ENCODE data around the gene CCDC68. TPM values are rescaled to one million over a fixed set of nuclear protein-coding genes. Genes with fewer than 3 reads are reported as not detected.

CCDC68 gene
- total and polyA plus RNA-seq, 2 of the 4 experiments (the other 2 are of a cell fraction), result 0.46 to 0.54 TPM

DNA sequence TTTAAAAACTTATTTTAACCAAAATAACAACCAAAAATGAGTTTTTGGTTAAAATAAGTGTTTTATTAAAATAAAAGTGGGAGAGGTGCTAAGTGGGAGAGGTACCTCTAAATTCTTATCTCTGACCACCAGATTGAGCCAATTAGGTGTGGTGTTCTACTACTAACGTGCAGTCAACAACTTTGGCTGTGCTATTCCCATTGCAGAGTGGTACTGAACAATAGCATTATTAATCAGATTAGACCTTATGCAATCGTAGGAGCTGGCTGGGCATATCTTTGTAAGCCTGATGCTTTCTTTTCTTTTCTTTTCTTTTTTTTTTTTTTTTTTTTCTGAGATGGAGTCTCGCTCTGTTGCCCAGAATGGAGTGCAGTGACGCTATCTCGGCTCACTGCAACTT lies 92.1 kb downstream of the CCDC68 start:
- no peaks in the 10 kb centered on the region for H3K79me1 ChIP-seq (ENCODE audit: low read depth in 1 of 2, low read length in 2 of 2)
- H4K8ac ChIP-seq (ENCODE audit: low read depth in 2 of 2, low read length in 2 of 2), result no peak overlapping the region
- no peak overlapping the region for H2BK20ac ChIP-seq (ENCODE audit: low read depth, low read length)
- no peaks in the 10 kb centered on the region for H3K9me1 ChIP-seq (ENCODE audit: insufficient read depth, low read length)
- no peak overlapping the region for H3K23ac ChIP-seq (ENCODE audit: low read depth, low read length)
- dilution Hi-C loops (cut with HindIII; ENCODE audit: low sequenced_read_pairs, unreplicated experiment), result no loop called here
- no peak overlapping the region for H2AK5ac ChIP-seq (ENCODE audit: low read depth, low read length)
- no peak for ATAC-seq (ENCODE audit: low read depth)
- DNase-seq, result no peak
- no peak overlapping the region for H2BK5ac ChIP-seq (ENCODE audit: low read depth, low read length, poor library complexity, severe bottlenecking)
- H3K27me3 ChIP-seq (ENCODE audit: control insufficient read depth, insufficient read depth, low read length), result no peaks in the 10 kb centered on the region
- no peak overlapping the region for H3K9ac ChIP-seq (ENCODE audit: low read depth, low read length)
- POLR2A ChIA-PET (ENCODE audit: unreplicated experiment), result no interaction called here
- no peak overlapping the region for H3K56ac ChIP-seq (ENCODE audit: extremely low read depth, insufficient read depth, low read length)
- no CpG with 5 or more reads among the region's 5 CpGs for WGBS, 2 experiments (ENCODE audit: extremely low coverage in 2 of 2, insufficient read length in 1 of 2)
- intact Hi-C loops (cut with micrococcal nuclease), result no loop called here
- H3K36me3 ChIP-seq (ENCODE audit: control insufficient read depth, insufficient read depth, low read length), result no peaks in the 10 kb centered on the region
- H2BK15ac ChIP-seq (ENCODE audit: low read depth, low read length), result no peak overlapping the region
- H3K4me2 ChIP-seq (ENCODE audit: low read depth, low read length), result no peak overlapping the region
- no peak overlapping the region for H3K4me3 ChIP-seq (ENCODE audit: insufficient read depth, low read depth, low read length)
- H3K18ac ChIP-seq (ENCODE audit: low read depth, low read length), result no peak overlapping the region
- no peak overlapping the region for H3K27ac ChIP-seq (ENCODE audit: insufficient read depth, low read length)
- no peaks in the 10 kb centered on the region for H3K9me3 ChIP-seq (ENCODE audit: control insufficient read depth, insufficient read depth, low read length)
- no peak overlapping the region for H2AFZ ChIP-seq (replicated peaks; ENCODE audit: low read length, poor library complexity)
- no peak overlapping the region for H4K91ac ChIP-seq (ENCODE audit: insufficient read depth, low read depth, low read length)
- H4K20me1 ChIP-seq (ENCODE audit: insufficient read depth, low read length), result no peaks in the 10 kb centered on the region
- H3K4me1 ChIP-seq (ENCODE audit: control insufficient read depth, insufficient read depth, low read length), result no peaks in the 10 kb centered on the region
- H2BK120ac ChIP-seq (ENCODE audit: low read depth, low read length), result no peak overlapping the region
- no TSS peak for BruUV-seq (replicated peaks)
- CTCF ChIA-PET, result no interaction called here
- in situ Hi-C loops (cut with MboI; ENCODE audit: low sequenced_read_pairs), result no loop called here
- H2AK9ac ChIP-seq (replicated peaks; ENCODE audit: low read depth, low read length, poor library complexity), result no peak overlapping the region
- H3K14ac ChIP-seq (replicated peaks; ENCODE audit: low read depth, low read length), result no peak overlapping the region
- no peak overlapping the region for H4K5ac ChIP-seq (ENCODE audit: low read depth, low read length)
- H3K4ac ChIP-seq (ENCODE audit: low read depth, low read length), result no peak overlapping the region
- TF ChIP-seq, protein P1, sequence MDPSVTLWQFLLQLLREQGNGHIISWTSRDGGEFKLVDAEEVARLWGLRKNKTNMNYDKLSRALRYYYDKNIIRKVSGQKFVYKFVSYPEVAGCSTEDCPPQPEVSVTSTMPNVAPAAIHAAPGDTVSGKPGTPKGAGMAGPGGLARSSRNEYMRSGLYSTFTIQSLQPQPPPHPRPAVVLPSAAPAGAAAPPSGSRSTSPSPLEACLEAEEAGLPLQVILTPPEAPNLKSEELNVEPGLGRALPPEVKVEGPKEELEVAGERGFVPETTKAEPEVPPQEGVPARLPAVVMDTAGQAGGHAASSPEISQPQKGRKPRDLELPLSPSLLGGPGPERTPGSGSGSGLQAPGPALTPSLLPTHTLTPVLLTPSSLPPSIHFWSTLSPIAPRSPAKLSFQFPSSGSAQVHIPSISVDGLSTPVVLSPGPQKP (IDR thresholded peaks at IDR 0.05; ENCODE audit: borderline replicate concordance, low read depth, low read length), result no peak
- TF ChIP-seq POLR2A (IDR thresholded peaks at IDR 0.05; ENCODE audit: low read depth, low read length), result no peak
- no peak for TF ChIP-seq RFX5 (IDR thresholded peaks at IDR 0.05; ENCODE audit: low read depth, low read length)
- no peak for TF ChIP-seq CHD1 (IDR thresholded peaks at IDR 0.05; ENCODE audit: low read depth, low read length)
- TF ChIP-seq, protein P2, sequence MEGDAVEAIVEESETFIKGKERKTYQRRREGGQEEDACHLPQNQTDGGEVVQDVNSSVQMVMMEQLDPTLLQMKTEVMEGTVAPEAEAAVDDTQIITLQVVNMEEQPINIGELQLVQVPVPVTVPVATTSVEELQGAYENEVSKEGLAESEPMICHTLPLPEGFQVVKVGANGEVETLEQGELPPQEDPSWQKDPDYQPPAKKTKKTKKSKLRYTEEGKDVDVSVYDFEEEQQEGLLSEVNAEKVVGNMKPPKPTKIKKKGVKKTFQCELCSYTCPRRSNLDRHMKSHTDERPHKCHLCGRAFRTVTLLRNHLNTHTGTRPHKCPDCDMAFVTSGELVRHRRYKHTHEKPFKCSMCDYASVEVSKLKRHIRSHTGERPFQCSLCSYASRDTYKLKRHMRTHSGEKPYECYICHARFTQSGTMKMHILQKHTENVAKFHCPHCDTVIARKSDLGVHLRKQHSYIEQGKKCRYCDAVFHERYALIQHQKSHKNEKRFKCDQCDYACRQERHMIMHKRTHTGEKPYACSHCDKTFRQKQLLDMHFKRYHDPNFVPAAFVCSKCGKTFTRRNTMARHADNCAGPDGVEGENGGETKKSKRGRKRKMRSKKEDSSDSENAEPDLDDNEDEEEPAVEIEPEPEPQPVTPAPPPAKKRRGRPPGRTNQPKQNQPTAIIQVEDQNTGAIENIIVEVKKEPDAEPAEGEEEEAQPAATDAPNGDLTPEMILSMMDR (conservative IDR thresholded peaks at IDR 0.05; ENCODE audit: low read depth, low read length), result no peak
- TF ChIP-seq FOS (IDR thresholded peaks at IDR 0.05; ENCODE audit: low read depth, low read length), result no peak
- no peak for TF ChIP-seq NFE2L2 (IDR thresholded peaks at IDR 0.05; ENCODE audit: low read depth, low read length)

Measured in IMR-90 (cell line).